ENCODE data around the gene COL19A1.

DNA sequence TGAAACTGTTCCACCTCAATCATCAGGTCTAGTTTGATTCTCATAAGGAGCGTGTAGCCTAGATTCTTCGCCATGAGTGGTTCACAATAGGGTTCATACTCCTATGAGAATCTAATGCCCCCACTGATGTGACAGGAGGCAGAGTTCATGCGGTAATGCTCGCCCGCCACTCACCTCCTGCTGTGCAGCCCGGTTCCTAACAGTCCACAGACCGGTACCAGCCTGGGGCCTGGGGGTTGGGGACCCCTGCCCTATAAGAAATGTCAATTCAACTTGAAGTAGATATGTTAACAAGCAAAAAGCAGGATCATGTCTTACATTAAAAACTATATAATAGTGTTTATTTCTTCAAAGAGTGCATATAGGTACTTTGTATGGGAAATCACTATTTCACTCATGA is 216.5 kb downstream of the COL19A1 start:
- TF ChIP-seq EP300 (IDR thresholded peaks at IDR 0.05; ENCODE audit: borderline replicate concordance in 1 of 2, low read depth in 1 of 2, low read length in 1 of 2) (no peak), RFX5 (IDR thresholded peaks at IDR 0.05; ENCODE audit: low read length) (no peak), TAF1 (IDR thresholded peaks at IDR 0.05; ENCODE audit: borderline replicate concordance, low read depth, low read length) (no peak)
- TF ChIP-seq, protein P1, sequence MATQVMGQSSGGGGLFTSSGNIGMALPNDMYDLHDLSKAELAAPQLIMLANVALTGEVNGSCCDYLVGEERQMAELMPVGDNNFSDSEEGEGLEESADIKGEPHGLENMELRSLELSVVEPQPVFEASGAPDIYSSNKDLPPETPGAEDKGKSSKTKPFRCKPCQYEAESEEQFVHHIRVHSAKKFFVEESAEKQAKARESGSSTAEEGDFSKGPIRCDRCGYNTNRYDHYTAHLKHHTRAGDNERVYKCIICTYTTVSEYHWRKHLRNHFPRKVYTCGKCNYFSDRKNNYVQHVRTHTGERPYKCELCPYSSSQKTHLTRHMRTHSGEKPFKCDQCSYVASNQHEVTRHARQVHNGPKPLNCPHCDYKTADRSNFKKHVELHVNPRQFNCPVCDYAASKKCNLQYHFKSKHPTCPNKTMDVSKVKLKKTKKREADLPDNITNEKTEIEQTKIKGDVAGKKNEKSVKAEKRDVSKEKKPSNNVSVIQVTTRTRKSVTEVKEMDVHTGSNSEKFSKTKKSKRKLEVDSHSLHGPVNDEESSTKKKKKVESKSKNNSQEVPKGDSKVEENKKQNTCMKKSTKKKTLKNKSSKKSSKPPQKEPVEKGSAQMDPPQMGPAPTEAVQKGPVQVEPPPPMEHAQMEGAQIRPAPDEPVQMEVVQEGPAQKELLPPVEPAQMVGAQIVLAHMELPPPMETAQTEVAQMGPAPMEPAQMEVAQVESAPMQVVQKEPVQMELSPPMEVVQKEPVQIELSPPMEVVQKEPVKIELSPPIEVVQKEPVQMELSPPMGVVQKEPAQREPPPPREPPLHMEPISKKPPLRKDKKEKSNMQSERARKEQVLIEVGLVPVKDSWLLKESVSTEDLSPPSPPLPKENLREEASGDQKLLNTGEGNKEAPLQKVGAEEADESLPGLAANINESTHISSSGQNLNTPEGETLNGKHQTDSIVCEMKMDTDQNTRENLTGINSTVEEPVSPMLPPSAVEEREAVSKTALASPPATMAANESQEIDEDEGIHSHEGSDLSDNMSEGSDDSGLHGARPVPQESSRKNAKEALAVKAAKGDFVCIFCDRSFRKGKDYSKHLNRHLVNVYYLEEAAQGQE (IDR thresholded peaks at IDR 0.05; ENCODE audit: low read depth, low read length): no peak
- TF ChIP-seq, protein P2, sequence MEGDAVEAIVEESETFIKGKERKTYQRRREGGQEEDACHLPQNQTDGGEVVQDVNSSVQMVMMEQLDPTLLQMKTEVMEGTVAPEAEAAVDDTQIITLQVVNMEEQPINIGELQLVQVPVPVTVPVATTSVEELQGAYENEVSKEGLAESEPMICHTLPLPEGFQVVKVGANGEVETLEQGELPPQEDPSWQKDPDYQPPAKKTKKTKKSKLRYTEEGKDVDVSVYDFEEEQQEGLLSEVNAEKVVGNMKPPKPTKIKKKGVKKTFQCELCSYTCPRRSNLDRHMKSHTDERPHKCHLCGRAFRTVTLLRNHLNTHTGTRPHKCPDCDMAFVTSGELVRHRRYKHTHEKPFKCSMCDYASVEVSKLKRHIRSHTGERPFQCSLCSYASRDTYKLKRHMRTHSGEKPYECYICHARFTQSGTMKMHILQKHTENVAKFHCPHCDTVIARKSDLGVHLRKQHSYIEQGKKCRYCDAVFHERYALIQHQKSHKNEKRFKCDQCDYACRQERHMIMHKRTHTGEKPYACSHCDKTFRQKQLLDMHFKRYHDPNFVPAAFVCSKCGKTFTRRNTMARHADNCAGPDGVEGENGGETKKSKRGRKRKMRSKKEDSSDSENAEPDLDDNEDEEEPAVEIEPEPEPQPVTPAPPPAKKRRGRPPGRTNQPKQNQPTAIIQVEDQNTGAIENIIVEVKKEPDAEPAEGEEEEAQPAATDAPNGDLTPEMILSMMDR (IDR thresholded peaks at IDR 0.05): no peak

Data from SK-N-SH (cell line).